ENCODE results near the gene LPAR5. TPM values are rescaled to one million over a fixed set of nuclear protein-coding genes. Genes with fewer than 3 reads are reported as not detected.

LPAR5 gene
- total RNA-seq, 1 experiment from 2014 or later, result not detected

DNA sequence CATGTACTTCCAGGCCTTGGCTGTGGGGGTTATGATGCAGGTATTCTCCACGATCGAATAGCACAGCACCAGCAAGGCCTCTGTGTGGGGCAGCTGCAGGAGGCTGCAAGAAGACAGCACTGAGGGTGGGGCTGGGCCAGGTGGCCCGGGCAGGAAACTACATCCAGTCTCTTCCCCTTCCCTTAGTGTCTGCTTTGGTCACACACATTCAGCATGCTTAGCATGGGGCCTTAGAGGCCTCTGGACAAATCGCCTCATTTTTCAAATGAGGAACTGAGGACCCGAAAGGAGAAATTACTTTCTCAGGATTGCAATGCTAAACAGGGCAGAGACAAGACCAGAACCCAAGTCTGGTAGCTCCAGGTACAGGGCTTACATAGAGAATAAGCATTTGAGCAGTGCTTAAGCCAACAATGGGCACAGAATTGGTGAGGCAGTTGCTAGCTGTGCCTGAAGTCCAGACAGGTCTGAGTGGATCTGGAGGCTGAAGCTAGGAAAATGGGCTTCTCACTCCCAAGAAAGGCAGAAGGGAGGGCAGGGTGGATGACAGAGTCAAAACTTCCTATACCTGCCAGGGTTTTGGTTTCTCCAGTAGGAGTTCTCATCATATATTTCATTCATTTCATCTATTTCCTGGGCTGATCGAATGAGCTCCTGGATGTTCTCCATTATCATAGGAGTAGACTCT is 8.0 kb upstream of the LPAR5 start:
- BruUV-seq (replicated peaks), result no TSS peak
- intact Hi-C loops (cut with micrococcal nuclease; ENCODE audit: unreplicated experiment) (no loop called here), in situ Hi-C loops (cut with HindIII; ENCODE audit: low pct_unique_long_range_greater_than_20kb, low sequenced_read_pairs) (no loop called here)
- Histone ChIP-seq H3K4me1 (ENCODE audit: control insufficient read depth, insufficient read depth, low read length) (no peaks in the 10 kb centered on the region), H3K9me3 (ENCODE audit: control insufficient read depth, insufficient read depth, low read depth, low read length) (peaks cover 3% of the 10 kb centered on the region; the same call in 1 of the 2 replicates), H3K27ac (ENCODE audit: low read length) (no peak overlapping the region), H3K4me3 (ENCODE audit: low read depth in 2 of 2, low read length in 2 of 2) (no peak overlapping the region), H3K27me3 (ENCODE audit: control insufficient read depth, insufficient read depth, low read length) (no peaks in the 10 kb centered on the region), H3K36me3 (ENCODE audit: control insufficient read depth, insufficient read depth, low read length) (no peaks in the 10 kb centered on the region)
- ChIA-PET POLR2A (no interaction called here), CTCF (no interaction called here)
- ATAC-seq (no peak), DNase-seq (ENCODE audit: low read depth, low spot score) (no peak)
- no peak for TF ChIP-seq SIN3A (IDR thresholded peaks at IDR 0.05; ENCODE audit: borderline replicate concordance, insufficient read depth, low read depth, low read length)
- TF ChIP-seq TCF7L2 (IDR thresholded peaks at IDR 0.05; ENCODE audit: low read depth, low read length), result no peak
- TF ChIP-seq, protein P1, sequence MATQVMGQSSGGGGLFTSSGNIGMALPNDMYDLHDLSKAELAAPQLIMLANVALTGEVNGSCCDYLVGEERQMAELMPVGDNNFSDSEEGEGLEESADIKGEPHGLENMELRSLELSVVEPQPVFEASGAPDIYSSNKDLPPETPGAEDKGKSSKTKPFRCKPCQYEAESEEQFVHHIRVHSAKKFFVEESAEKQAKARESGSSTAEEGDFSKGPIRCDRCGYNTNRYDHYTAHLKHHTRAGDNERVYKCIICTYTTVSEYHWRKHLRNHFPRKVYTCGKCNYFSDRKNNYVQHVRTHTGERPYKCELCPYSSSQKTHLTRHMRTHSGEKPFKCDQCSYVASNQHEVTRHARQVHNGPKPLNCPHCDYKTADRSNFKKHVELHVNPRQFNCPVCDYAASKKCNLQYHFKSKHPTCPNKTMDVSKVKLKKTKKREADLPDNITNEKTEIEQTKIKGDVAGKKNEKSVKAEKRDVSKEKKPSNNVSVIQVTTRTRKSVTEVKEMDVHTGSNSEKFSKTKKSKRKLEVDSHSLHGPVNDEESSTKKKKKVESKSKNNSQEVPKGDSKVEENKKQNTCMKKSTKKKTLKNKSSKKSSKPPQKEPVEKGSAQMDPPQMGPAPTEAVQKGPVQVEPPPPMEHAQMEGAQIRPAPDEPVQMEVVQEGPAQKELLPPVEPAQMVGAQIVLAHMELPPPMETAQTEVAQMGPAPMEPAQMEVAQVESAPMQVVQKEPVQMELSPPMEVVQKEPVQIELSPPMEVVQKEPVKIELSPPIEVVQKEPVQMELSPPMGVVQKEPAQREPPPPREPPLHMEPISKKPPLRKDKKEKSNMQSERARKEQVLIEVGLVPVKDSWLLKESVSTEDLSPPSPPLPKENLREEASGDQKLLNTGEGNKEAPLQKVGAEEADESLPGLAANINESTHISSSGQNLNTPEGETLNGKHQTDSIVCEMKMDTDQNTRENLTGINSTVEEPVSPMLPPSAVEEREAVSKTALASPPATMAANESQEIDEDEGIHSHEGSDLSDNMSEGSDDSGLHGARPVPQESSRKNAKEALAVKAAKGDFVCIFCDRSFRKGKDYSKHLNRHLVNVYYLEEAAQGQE (IDR thresholded peaks at IDR 0.05; ENCODE audit: insufficient read depth in 1 of 2, low read depth in 2 of 2, low read length in 1 of 2), result no peak
- TF ChIP-seq, protein P2, sequence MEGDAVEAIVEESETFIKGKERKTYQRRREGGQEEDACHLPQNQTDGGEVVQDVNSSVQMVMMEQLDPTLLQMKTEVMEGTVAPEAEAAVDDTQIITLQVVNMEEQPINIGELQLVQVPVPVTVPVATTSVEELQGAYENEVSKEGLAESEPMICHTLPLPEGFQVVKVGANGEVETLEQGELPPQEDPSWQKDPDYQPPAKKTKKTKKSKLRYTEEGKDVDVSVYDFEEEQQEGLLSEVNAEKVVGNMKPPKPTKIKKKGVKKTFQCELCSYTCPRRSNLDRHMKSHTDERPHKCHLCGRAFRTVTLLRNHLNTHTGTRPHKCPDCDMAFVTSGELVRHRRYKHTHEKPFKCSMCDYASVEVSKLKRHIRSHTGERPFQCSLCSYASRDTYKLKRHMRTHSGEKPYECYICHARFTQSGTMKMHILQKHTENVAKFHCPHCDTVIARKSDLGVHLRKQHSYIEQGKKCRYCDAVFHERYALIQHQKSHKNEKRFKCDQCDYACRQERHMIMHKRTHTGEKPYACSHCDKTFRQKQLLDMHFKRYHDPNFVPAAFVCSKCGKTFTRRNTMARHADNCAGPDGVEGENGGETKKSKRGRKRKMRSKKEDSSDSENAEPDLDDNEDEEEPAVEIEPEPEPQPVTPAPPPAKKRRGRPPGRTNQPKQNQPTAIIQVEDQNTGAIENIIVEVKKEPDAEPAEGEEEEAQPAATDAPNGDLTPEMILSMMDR (IDR thresholded peaks at IDR 0.05), result no peak
- TF ChIP-seq POLR2AphosphoS5 (IDR thresholded peaks at IDR 0.05; ENCODE audit: low read depth, low read length), result no peak

DNA sequence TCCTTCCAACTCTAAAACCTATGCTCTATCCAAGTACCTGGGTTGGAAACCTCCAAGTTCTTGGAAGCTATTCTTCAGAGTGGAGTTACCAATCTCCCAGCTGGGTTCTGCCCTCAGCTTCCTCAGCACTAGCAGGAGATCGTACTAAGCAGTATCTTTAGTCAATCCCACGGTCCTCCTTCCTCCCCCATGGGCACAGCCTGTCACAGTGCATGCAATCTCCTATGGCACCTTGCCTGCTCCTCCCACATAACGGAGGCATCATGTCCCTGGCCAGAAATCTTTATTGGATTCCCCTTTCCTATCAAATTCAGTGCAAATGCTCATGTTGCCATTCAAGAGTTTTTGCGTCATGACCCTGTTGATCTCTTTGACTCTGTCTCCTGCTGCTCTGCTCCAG is 5.4 kb upstream of the LPAR5 start:
- Histone ChIP-seq H3K36me3 (ENCODE audit: control insufficient read depth, insufficient read depth, low read length) (no peaks in the 10 kb centered on the region), H3K9me3 (ENCODE audit: control insufficient read depth, insufficient read depth, low read depth, low read length) (peaks cover 3% of the 10 kb centered on the region; the same call in 1 of the 2 replicates), H3K27ac (ENCODE audit: low read length) (no peak overlapping the region), H3K4me1 (ENCODE audit: control insufficient read depth, insufficient read depth, low read length) (no peaks in the 10 kb centered on the region), H3K27me3 (ENCODE audit: control insufficient read depth, insufficient read depth, low read length) (no peaks in the 10 kb centered on the region), H3K4me3 (ENCODE audit: low read depth in 2 of 2, low read length in 2 of 2) (no peak overlapping the region)
- CTCF ChIA-PET, result no interaction called here
- TF ChIP-seq POLR2AphosphoS5 (IDR thresholded peaks at IDR 0.05; ENCODE audit: low read depth, low read length) (no peak), TCF7L2 (IDR thresholded peaks at IDR 0.05; ENCODE audit: low read depth, low read length) (no peak), SIN3A (IDR thresholded peaks at IDR 0.05; ENCODE audit: borderline replicate concordance, insufficient read depth, low read depth, low read length) (no peak)
- TF ChIP-seq, protein P1 (IDR thresholded peaks at IDR 0.05; ENCODE audit: insufficient read depth in 1 of 2, low read depth in 2 of 2, low read length in 1 of 2), result no peak
- TF ChIP-seq, protein P2 (IDR thresholded peaks at IDR 0.05), result no peak
- intact Hi-C loops (cut with micrococcal nuclease; ENCODE audit: unreplicated experiment), result no loop called here
- no peak for DNase-seq (ENCODE audit: low read depth, low spot score)
- no TSS peak for BruUV-seq (replicated peaks)
- in situ Hi-C loops (cut with HindIII; ENCODE audit: low pct_unique_long_range_greater_than_20kb, low sequenced_read_pairs), result no loop called here
- no peak for ATAC-seq
- POLR2A ChIA-PET, result interaction anchor here (0.6 kb wide), 1 partner anchor 13 kb away, joined by 4 read pairs; no protein-coding TSS in a partner anchor
